DOHH2 (cell line): ENCODE measurements around the gene LAMC2.

Experiments
- H3F3A ChIP-seq: fragments of 200-600 bp; sonication (generic), shearing (Covaris generic); 2 replicates; pipeline ENCODE4 v1.6.0; 2016; ENCODE audit warnings: antibody characterized with exemption, mild to moderate bottlenecking; ENCODE audit not compliant: control insufficient read depth, insufficient read depth
- H3K27ac ChIP-seq: fragments of 200-600 bp; sonication (generic); 2 replicates; pipeline ENCODE4 v1.5.1; 2014; ENCODE audit warnings: low read depth, mild to moderate bottlenecking, low read length, moderate library complexity
- H3K27me3 ChIP-seq: fragments of 200-600 bp; sonication (generic); 2 replicates; pipeline ENCODE4 v1.6.1; 2014; ENCODE audit warnings: mild to moderate bottlenecking, low read length, mixed read lengths; ENCODE audit not compliant: control insufficient read depth
- H3K36me3 ChIP-seq: fragments of 200-600 bp; sonication (generic); 2 replicates; pipeline ENCODE4 v1.6.1; 2014; ENCODE audit warnings: mild to moderate bottlenecking, low read length, moderate library complexity, mixed read lengths; ENCODE audit not compliant: control insufficient read depth
- H3K4me1 ChIP-seq: fragments of 200-600 bp; sonication (generic); 2 replicates; pipeline ENCODE4 v1.6.1; 2014; ENCODE audit warnings: mild to moderate bottlenecking, low read length, mixed read lengths; ENCODE audit not compliant: control insufficient read depth
- H3K4me2 ChIP-seq: fragments of 200-600 bp; sonication (generic); 2 replicates; pipeline ENCODE4 v1.6.0; 2014; ENCODE audit warnings: mild to moderate bottlenecking, low read length, moderate library complexity
- H3K4me3 ChIP-seq: fragments of 200-600 bp; sonication (generic); 2 replicates; pipeline ENCODE4 v1.5.1; 2014; ENCODE audit warnings: mild to moderate bottlenecking, low read length, mixed read lengths
- H3K79me2 ChIP-seq: fragments of 200-600 bp; sonication (generic); 2 replicates; pipeline ENCODE4 v1.6.1; 2014; ENCODE audit warnings: mild to moderate bottlenecking, low read length, mixed read lengths; ENCODE audit not compliant: control insufficient read depth
- H3K9me2 ChIP-seq: fragments of 200-600 bp; sonication (generic); replicated peaks from 2 replicates; pipeline ENCODE4 v1.6.1; 2014; ENCODE audit warnings: mild to moderate bottlenecking, low read length, mixed read lengths; ENCODE audit not compliant: control insufficient read depth
- H3K9me3 ChIP-seq: fragments of 200-600 bp; sonication (generic); 2 replicates; pipeline ENCODE4 v1.6.1; 2014; ENCODE audit warnings: antibody characterized with exemption, low read length, mixed read lengths; ENCODE audit not compliant: control insufficient read depth, insufficient read depth
- H4K20me1 ChIP-seq: fragments of 200-600 bp; sonication (generic); 2 replicates; pipeline ENCODE4 v1.6.0; 2014; ENCODE audit warnings: low read depth, mild to moderate bottlenecking, antibody characterized with exemption, low read length, moderate library complexity; ENCODE audit not compliant: control insufficient read depth, insufficient read depth
- EZH2phosphoT487 ChIP-seq: fragments of 200-600 bp; sonication (generic); IDR thresholded peaks from 2 replicates; pipeline ENCODE4 v1.6.1; 2017; ENCODE audit warnings: borderline replicate concordance, mild to moderate bottlenecking, antibody characterized with exemption, low read length, moderate library complexity, mixed read lengths
- TF ChIP-seq, protein P1 (sequence below): fragments of 200-600 bp; sonication (generic); IDR thresholded peaks from one replicate; pipeline ENCODE4 v1.5.1; 2014; ENCODE audit warnings: antibody characterized with exemption, mild to moderate bottlenecking, low read depth, low read length; ENCODE audit not compliant: poor library complexity, severe bottlenecking

Gene LAMC2

GRCh38 chr1:183195142-183195574 is 9.1 kb downstream of the LAMC2 start:
- no peak for TF ChIP-seq EZH2phosphoT487
- TF ChIP-seq, protein P1, sequence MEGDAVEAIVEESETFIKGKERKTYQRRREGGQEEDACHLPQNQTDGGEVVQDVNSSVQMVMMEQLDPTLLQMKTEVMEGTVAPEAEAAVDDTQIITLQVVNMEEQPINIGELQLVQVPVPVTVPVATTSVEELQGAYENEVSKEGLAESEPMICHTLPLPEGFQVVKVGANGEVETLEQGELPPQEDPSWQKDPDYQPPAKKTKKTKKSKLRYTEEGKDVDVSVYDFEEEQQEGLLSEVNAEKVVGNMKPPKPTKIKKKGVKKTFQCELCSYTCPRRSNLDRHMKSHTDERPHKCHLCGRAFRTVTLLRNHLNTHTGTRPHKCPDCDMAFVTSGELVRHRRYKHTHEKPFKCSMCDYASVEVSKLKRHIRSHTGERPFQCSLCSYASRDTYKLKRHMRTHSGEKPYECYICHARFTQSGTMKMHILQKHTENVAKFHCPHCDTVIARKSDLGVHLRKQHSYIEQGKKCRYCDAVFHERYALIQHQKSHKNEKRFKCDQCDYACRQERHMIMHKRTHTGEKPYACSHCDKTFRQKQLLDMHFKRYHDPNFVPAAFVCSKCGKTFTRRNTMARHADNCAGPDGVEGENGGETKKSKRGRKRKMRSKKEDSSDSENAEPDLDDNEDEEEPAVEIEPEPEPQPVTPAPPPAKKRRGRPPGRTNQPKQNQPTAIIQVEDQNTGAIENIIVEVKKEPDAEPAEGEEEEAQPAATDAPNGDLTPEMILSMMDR, result no peak
- Histone ChIP-seq H4K20me1 (no peaks in the 10 kb centered on the region), H3K4me3 (no peak overlapping the region), H3K36me3 (no peaks in the 10 kb centered on the region), H3K9me2 (no peaks in the 10 kb centered on the region), H3K27me3 (peaks cover 6% of the 10 kb centered on the region; the same call in 1 of the 2 replicates), H3K79me2 (no peaks in the 10 kb centered on the region), H3F3A (no peaks in the 10 kb centered on the region), H3K27ac (no peak overlapping the region), H3K4me1 (no peaks in the 10 kb centered on the region), H3K4me2 (no peak overlapping the region), H3K9me3 (no peaks in the 10 kb centered on the region)

GRCh38 chr1:183197762-183198161 is 11.7 kb downstream of the LAMC2 start:
- Histone ChIP-seq H3K27me3 (peaks cover 2% of the 10 kb centered on the region; the same call in 1 of the 2 replicates), H3K4me3 (no peak overlapping the region), H3K4me1 (no peaks in the 10 kb centered on the region), H3K9me2 (no peaks in the 10 kb centered on the region), H3K9me3 (no peaks in the 10 kb centered on the region), H3K27ac (no peak overlapping the region), H3K79me2 (no peaks in the 10 kb centered on the region), H3K4me2 (no peak overlapping the region), H3F3A (no peaks in the 10 kb centered on the region), H3K36me3 (no peaks in the 10 kb centered on the region), H4K20me1 (no peaks in the 10 kb centered on the region)
- TF ChIP-seq EZH2phosphoT487, result no peak
- TF ChIP-seq, protein P1, result no peak

DNA sequence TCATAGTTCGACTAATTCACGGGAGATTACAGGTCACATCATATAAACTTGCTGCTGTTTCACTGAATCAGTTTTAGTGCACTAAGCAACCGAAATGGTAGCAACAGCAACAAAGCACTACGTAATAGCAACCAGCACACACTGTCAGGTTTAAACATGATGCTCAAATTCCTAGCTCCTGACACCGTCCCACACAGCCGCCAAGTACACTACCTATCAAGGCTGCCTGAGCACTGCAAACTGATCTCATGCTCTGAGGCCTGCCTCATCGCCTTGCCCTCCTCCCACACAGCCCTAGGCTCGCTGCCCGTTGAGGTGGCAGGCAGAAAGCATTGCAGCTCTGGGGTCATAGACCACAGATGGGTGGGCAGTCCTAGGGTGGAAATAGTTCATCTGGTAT is 12.4 kb downstream of the LAMC2 start:
- H3K79me2 ChIP-seq, result no peaks in the 10 kb centered on the region
- no peak overlapping the region for H3K4me2 ChIP-seq
- no peak overlapping the region for H3K4me3 ChIP-seq
- no peaks in the 10 kb centered on the region for H3K9me3 ChIP-seq
- no peaks in the 10 kb centered on the region for H3K36me3 ChIP-seq
- no peak for TF ChIP-seq EZH2phosphoT487
- TF ChIP-seq, protein P1, result no peak
- no peak overlapping the region for H3K27ac ChIP-seq
- H4K20me1 ChIP-seq, result no peaks in the 10 kb centered on the region
- H3K4me1 ChIP-seq, result no peaks in the 10 kb centered on the region
- peaks cover 2% of the 10 kb centered on the region; the same call in 1 of the 2 replicates for H3K27me3 ChIP-seq
- no peaks in the 10 kb centered on the region for H3F3A ChIP-seq
- no peaks in the 10 kb centered on the region for H3K9me2 ChIP-seq

DNA sequence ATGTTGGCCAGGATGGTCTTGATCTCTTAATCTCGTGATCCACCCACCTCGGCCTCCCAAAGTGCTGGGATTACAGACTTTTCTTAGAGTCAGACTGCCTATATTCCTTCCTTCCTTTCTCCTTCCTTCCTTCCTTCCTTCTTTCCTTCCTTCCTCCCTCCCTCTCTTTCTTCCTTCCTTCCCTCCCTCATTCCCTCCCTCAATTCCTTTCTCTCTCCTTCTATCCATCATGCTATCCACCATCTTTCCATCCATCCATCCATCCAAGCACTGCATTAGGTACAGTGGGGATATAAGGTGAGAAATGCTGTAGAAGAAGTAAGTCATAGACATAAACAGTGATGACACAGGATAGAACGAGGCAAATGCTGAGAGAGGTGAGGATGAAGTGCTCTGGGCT is 13.2 kb downstream of the LAMC2 start:
- TF ChIP-seq EZH2phosphoT487, result no peak
- TF ChIP-seq, protein P1, result no peak
- no peak overlapping the region for H3K4me2 ChIP-seq
- no peaks in the 10 kb centered on the region for H4K20me1 ChIP-seq
- H3K4me1 ChIP-seq, result no peaks in the 10 kb centered on the region
- no peak overlapping the region for H3K4me3 ChIP-seq
- H3F3A ChIP-seq, result no peaks in the 10 kb centered on the region
- no peaks in the 10 kb centered on the region for H3K79me2 ChIP-seq
- no peaks in the 10 kb centered on the region for H3K9me2 ChIP-seq
- peaks cover 2% of the 10 kb centered on the region; the same call in 1 of the 2 replicates for H3K27me3 ChIP-seq
- H3K9me3 ChIP-seq, result no peaks in the 10 kb centered on the region
- no peaks in the 10 kb centered on the region for H3K36me3 ChIP-seq
- no peak overlapping the region for H3K27ac ChIP-seq
